Neutrophil (primary cell): ENCODE results near the gene ERC2.

Experiments
- H3K27ac ChIP-seq: fragments of 200-600 bp; sonication (generic); 2 replicates; pipeline ENCODE4 v1.5.1; 2016; ENCODE audit warnings: mild to moderate bottlenecking, moderate library complexity
- H3K27me3 ChIP-seq: fragments of 200-600 bp; sonication (generic); 2 replicates; pipeline ENCODE4 v1.6.0; 2016; ENCODE audit warnings: mild to moderate bottlenecking
- H3K36me3 ChIP-seq: fragments of 200-600 bp; sonication (generic); 2 replicates; pipeline ENCODE4 v1.5.1; 2017
- H3K4me1 ChIP-seq, 2 experiments: fragments of 200-600 bp in 1 of 2; sonication (generic) in 1 of 2; 1 replicate in 1 of 2; 2 replicates in 1 of 2; pipeline versions ENCODE4 v1.5.1 to v1.6.1; 2013 to 2016; ENCODE audit warnings: low read depth in 1 of 2, low read length in 1 of 2, mild to moderate bottlenecking in 1 of 2, moderate library complexity in 1 of 2; ENCODE audit not compliant: control insufficient read depth in 1 of 2, insufficient read depth in 1 of 2
- H3K4me3 ChIP-seq, 2 experiments: fragments of 200-600 bp in 1 of 2; sonication (generic) in 1 of 2; 1 replicate in 1 of 2; 2 replicates in 1 of 2; pipeline ENCODE4 v1.5.1; 2013 to 2016; ENCODE audit warnings: low read depth in 1 of 2, low read length in 1 of 2, mild to moderate bottlenecking in 1 of 2, moderate library complexity in 1 of 2
- H3K9me3 ChIP-seq: fragments of 200-600 bp; sonication (generic); 2 replicates; pipeline ENCODE4 v1.5.1; 2016
- TF ChIP-seq, protein P1 (sequence below): fragments of 200-600 bp; sonication (generic); IDR thresholded peaks from 2 replicates; pipeline ENCODE4 v1.5.1; 2016; ENCODE audit warnings: antibody characterized with exemption

The ERC2 gene

GRCh38 chr3:55658270-55658669 is 810.0 kb downstream of the ERC2 start:
- Histone ChIP-seq H3K9me3 (no peaks in the 10 kb centered on the region), H3K27ac (no peak overlapping the region), H3K36me3 (no peaks in the 10 kb centered on the region), H3K4me1 (no peaks in the 10 kb centered on the region), H3K4me3 (no peak overlapping the region), H3K27me3 (no peaks in the 10 kb centered on the region)
- TF ChIP-seq, protein P1, sequence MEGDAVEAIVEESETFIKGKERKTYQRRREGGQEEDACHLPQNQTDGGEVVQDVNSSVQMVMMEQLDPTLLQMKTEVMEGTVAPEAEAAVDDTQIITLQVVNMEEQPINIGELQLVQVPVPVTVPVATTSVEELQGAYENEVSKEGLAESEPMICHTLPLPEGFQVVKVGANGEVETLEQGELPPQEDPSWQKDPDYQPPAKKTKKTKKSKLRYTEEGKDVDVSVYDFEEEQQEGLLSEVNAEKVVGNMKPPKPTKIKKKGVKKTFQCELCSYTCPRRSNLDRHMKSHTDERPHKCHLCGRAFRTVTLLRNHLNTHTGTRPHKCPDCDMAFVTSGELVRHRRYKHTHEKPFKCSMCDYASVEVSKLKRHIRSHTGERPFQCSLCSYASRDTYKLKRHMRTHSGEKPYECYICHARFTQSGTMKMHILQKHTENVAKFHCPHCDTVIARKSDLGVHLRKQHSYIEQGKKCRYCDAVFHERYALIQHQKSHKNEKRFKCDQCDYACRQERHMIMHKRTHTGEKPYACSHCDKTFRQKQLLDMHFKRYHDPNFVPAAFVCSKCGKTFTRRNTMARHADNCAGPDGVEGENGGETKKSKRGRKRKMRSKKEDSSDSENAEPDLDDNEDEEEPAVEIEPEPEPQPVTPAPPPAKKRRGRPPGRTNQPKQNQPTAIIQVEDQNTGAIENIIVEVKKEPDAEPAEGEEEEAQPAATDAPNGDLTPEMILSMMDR: no peak

DNA sequence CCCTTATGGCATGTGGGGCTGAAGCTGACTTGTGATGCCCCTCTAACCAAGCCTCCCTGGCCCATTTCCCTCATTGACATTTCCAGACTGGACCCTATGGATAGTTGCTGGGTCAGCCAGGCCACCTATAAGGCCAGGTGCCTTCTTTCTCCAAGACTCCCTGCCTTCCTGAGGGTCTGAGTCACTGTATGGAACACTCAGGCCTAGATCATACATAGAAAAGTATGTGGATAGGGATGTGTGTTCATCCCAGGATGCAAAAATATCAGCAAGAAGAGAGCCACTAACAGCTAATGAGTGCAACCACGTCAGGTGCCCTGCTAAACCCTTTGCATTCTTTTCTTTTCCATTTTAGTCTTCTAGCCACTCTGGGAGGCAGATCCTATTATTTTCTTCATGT is 812.7 kb downstream of the ERC2 start:
- no peaks in the 10 kb centered on the region for H3K9me3 ChIP-seq
- no peak overlapping the region for H3K27ac ChIP-seq
- no peaks in the 10 kb centered on the region for H3K4me1 ChIP-seq
- H3K36me3 ChIP-seq: no peaks in the 10 kb centered on the region
- TF ChIP-seq, protein P1: no peak
- H3K27me3 ChIP-seq: no peaks in the 10 kb centered on the region
- no peak overlapping the region for H3K4me3 ChIP-seq

DNA sequence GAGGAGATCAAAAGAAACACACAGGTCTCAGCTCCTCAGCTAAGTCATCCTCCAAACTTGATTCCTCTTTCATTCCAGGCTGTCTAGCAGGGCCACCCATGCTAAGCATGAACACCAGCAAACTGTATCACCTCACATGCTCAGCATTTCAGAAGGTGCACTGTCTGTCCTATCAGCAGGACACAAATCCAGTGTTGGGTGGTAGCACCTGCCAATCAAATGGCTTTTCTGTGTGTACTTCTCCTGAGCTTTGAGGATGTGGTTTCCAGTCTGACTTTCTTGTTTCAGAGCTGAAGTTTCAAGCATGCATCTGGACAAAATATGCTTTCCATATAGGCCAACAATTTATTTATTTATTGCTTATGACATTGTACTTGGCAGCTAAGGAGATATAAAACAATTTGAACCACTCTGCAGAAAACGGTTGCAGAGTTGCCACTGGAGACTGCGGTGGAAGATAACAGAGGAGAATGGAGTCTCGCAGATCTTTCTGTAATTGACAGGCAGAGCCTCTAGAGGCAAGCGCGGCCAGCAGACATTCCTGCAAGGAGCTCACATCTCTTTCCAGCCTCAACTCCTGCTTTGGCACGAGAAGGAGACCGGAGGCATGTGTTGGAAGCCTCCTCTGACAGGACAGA is 814.0 kb downstream of the ERC2 start:
- TF ChIP-seq, protein P1: no peak
- no peaks in the 10 kb centered on the region for H3K36me3 ChIP-seq
- no peak overlapping the region for H3K4me3 ChIP-seq
- H3K9me3 ChIP-seq: no peaks in the 10 kb centered on the region
- H3K27ac ChIP-seq: no peak overlapping the region
- H3K27me3 ChIP-seq: no peaks in the 10 kb centered on the region
- no peaks in the 10 kb centered on the region for H3K4me1 ChIP-seq

DNA sequence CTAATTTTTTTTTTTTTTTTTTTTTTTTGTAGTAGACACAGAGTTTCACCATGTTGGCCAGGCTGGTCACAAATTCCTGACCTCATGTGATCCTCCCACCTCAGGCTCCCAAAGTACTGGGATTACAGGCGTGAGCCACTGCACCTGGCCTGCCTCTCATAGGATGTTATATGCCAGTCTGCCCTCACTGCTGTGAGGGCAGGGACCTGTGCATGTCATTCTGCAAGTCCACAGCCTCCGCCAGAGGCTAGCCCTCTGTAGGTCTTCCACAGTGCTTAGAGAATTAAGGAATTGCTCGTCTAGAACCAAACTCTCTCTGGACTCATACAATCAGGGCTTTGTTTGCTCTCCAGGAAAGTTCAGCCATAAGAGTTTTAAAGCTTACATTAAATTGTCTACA is 817.3 kb downstream of the ERC2 start:
- Histone ChIP-seq H3K4me1 (no peaks in the 10 kb centered on the region), H3K27me3 (no peaks in the 10 kb centered on the region), H3K9me3 (no peaks in the 10 kb centered on the region), H3K36me3 (no peaks in the 10 kb centered on the region), H3K4me3 (no peak overlapping the region), H3K27ac (no peak overlapping the region)
- TF ChIP-seq, protein P1: no peak

- TF ChIP-seq, protein P1: no peak
- Histone ChIP-seq H3K36me3 (no peaks in the 10 kb centered on the region), H3K27me3 (no peaks in the 10 kb centered on the region), H3K9me3 (no peaks in the 10 kb centered on the region), H3K4me3 (no peak overlapping the region), H3K4me1 (no peaks in the 10 kb centered on the region), H3K27ac (no peak overlapping the region)
These were observed 818.3 kb downstream of the ERC2 start for GRCh38 chr3:55650011-55650410.

DNA sequence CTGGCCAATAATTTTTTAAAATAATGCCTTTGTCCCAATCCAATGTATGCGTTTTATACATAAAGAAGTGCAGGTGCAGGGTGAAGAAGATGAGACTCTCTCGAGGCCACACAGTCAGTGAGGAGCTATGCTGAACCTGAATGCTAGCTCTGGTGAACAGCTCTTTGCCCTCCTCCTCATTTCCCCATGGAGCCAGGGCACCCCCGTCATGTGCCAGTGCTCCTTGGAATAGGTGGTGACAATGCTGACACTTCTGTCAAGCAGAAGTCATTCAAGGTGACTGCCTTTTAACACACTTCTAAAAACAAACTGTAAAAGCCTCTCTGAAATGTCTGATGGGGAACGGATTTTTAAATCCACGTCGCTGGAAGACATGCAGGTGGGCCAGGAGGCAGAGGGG is 818.7 kb downstream of the ERC2 start:
- TF ChIP-seq, protein P1: no peak
- H3K9me3 ChIP-seq: no peaks in the 10 kb centered on the region
- no peak overlapping the region for H3K4me3 ChIP-seq
- no peaks in the 10 kb centered on the region for H3K4me1 ChIP-seq
- no peaks in the 10 kb centered on the region for H3K27me3 ChIP-seq
- H3K36me3 ChIP-seq: no peaks in the 10 kb centered on the region
- H3K27ac ChIP-seq: no peak overlapping the region
